Measurements from ENCODE around the gene ST6GALNAC4.
A peak's percentile ranks its signal among the peaks of the same experiment; 100 is the strongest.

DNA sequence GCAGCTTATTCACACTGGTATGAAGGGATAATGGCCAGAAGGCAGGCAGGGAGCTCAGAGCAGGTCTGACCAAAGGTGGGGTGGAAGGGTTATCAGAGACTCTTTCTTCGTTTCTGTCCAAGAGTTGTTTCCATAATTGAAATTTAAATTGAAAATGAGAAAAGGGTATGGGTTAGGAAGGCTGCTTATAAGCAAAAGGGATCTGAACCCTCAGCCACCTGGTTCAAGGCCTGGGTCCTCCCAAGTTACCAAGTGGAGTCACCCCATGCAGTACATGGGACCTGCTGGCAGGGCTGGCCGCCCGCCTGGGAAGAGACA, 46.2 kb upstream of the ST6GALNAC4 start:
- TF ChIP-seq POLR2A (IDR thresholded peaks at IDR 0.05) (no peak), EP300 (IDR thresholded peaks at IDR 0.05) (no peak), POLR2AphosphoS5 (IDR thresholded peaks at IDR 0.05) (no peak)
- TF ChIP-seq, protein P1, sequence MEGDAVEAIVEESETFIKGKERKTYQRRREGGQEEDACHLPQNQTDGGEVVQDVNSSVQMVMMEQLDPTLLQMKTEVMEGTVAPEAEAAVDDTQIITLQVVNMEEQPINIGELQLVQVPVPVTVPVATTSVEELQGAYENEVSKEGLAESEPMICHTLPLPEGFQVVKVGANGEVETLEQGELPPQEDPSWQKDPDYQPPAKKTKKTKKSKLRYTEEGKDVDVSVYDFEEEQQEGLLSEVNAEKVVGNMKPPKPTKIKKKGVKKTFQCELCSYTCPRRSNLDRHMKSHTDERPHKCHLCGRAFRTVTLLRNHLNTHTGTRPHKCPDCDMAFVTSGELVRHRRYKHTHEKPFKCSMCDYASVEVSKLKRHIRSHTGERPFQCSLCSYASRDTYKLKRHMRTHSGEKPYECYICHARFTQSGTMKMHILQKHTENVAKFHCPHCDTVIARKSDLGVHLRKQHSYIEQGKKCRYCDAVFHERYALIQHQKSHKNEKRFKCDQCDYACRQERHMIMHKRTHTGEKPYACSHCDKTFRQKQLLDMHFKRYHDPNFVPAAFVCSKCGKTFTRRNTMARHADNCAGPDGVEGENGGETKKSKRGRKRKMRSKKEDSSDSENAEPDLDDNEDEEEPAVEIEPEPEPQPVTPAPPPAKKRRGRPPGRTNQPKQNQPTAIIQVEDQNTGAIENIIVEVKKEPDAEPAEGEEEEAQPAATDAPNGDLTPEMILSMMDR (IDR thresholded peaks at IDR 0.05), result peak in 1 of 4 experiments; percentile 21
